Fibroblast of peridontal ligament (primary cell): ENCODE results near the gene NUP93.

ENCODE experiments used
- DNase-seq: peaks from one replicate; pipeline ENCODE4 v3.0.0-alpha.2; 2010; ENCODE audit errors: extremely low read depth

The NUP93 gene

GRCh38 chr16:56743840-56744239 lies 13.9 kb downstream of the NUP93 start:
- DNase-seq: peak; percentile 55

- DNase-seq: no peak
These were observed 15.2 kb downstream of the NUP93 start for GRCh38 chr16:56744996-56745640.

- peak; percentile 29 for DNase-seq
These were observed 17.6 kb downstream of the NUP93 start for GRCh38 chr16:56747486-56748045.

- DNase-seq: no peak
These were observed 18.3 kb downstream of the NUP93 start for GRCh38 chr16:56748191-56748590.

- no peak for DNase-seq
These were observed 18.9 kb downstream of the NUP93 start for GRCh38 chr16:56748826-56749225.

GRCh38 chr16:56749672-56750491 lies 20.0 kb downstream of the NUP93 start:
- DNase-seq: no peak

- peak; percentile 41 for DNase-seq
These were observed 23.5 kb downstream of the NUP93 start for GRCh38 chr16:56753410-56753809.

- no peak for DNase-seq
These were observed 25.1 kb downstream of the NUP93 start for GRCh38 chr16:56755038-56755437.

GRCh38 chr16:56758432-56758831 lies 28.5 kb downstream of the NUP93 start:
- DNase-seq: no peak

- no peak for DNase-seq
These were observed 29.0 kb downstream of the NUP93 start for GRCh38 chr16:56758930-56759329.

- no peak for DNase-seq
These were observed 33.5 kb downstream of the NUP93 start for GRCh38 chr16:56763291-56763916.

- no peak for DNase-seq
These were observed 34.9 kb downstream of the NUP93 start for GRCh38 chr16:56764835-56765234.

GRCh38 chr16:56765949-56766348 lies 36.0 kb downstream of the NUP93 start:
- no peak for DNase-seq

GRCh38 chr16:56767024-56767423 lies 37.1 kb downstream of the NUP93 start:
- DNase-seq: no peak

GRCh38 chr16:56769677-56770076 lies 39.7 kb downstream of the NUP93 start:
- peak; percentile 56 for DNase-seq

GRCh38 chr16:56771558-56772279 lies 41.8 kb downstream of the NUP93 start:
- DNase-seq: peak; percentile 38

- DNase-seq: no peak
These were observed 43.6 kb downstream of the NUP93 start for GRCh38 chr16:56773532-56773931.

GRCh38 chr16:56774016-56774680 lies 44.2 kb downstream of the NUP93 start:
- DNase-seq: no peak

- no peak for DNase-seq
These were observed 45.2 kb downstream of the NUP93 start for GRCh38 chr16:56775162-56775561.

- DNase-seq: peak; percentile 47
These were observed 46.6 kb downstream of the NUP93 start for GRCh38 chr16:56776562-56776961.

- no peak for DNase-seq
These were observed 47.1 kb downstream of the NUP93 start for GRCh38 chr16:56777001-56777400.
